Epithelial cell of esophagus (primary cell): ENCODE measurements around the gene RBM45.
"Not testable (repeated sequence)": the region's sequence is repeated elsewhere in the genome, so short reads cannot be mapped to it uniquely, and the experiment has no call there.

Experiments used
- DNase-seq: peaks from one replicate; pipeline ENCODE4 v3.0.0; 2010; ENCODE audit warnings: low read depth
- H3K4me3 ChIP-seq: 2 replicates; pipeline ENCODE4 v1.5.1; 2011; ENCODE audit warnings: mild to moderate bottlenecking, low read length, control low read depth
- CTCF ChIP-seq: IDR thresholded peaks from 2 replicates; pipeline ENCODE4 v1.5.1; 2011; ENCODE audit warnings: low read depth, mild to moderate bottlenecking, low read length, control low read depth, inconsistent platforms; ENCODE audit not compliant: insufficient read depth; ENCODE audit errors: missing control alignments

The RBM45 gene

GRCh38 chr2:178072000-178072382 is 40.2 kb upstream of the RBM45 start:
- DNase-seq, result no peak
- H3K4me3 ChIP-seq, result no peak overlapping the region
- TF ChIP-seq CTCF, result no peak

DNA sequence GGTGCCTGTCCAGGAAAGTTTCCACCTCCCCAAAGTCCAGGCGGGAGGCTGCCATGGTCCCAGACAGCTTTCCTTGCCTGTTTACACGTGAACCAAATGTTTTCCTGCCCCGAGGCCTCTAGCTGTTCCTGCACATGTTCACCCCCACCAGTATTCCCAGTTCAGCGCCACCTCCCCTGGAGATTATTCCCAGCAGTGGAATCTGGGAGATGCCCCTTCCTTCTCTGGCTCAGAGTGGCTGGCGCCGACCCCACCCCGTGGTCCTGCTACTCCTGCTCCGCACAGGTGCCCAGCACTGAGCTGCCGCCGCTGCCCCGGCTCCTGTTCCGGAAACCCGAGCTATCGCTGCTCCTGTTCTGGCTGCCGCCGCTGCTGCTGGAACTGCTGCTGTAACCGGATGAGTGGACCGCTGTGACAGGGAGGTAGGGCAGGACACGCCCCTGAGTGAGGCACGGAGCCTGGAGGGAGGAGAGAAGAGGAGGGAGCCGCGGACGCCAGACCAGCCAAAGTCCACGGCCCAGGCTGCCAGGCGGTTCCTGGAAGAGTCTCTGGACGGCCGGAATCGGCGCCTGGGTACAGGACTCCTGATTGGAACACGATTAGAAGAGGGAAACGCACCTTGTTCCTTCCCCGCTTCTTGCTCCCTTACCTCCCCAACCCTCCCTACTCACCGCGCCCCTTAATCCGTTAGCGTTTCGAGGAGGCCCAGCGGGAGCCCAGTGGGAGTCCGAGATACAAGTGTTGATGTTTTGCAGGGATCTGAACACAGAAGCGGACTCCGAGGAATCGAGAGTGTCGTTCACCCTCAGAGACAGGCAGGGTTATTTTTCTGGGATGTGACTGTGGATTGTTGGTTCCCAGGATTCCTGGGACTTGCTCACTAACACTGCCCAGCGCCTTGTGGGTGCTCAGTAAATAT is 39.6 kb upstream of the RBM45 start, which contains the start of gene PDE11A:
TSS of gene PDE11A (minus strand) at position 395 of the 919 bp plus-strand sequence. CDS start at position 55, 340 bp downstream.
- H3K4me3 ChIP-seq, result peak within 1 kb of the TSS; percentile 44
- DNase-seq, result peak; percentile 85
- TF ChIP-seq CTCF, result no peak

- H3K4me3 ChIP-seq, result no peak overlapping the region
- DNase-seq, result peak; percentile 41
- no peak for TF ChIP-seq CTCF
Measured at GRCh38 chr2:178074123-178075005, 37.9 kb upstream of the RBM45 start.

DNA sequence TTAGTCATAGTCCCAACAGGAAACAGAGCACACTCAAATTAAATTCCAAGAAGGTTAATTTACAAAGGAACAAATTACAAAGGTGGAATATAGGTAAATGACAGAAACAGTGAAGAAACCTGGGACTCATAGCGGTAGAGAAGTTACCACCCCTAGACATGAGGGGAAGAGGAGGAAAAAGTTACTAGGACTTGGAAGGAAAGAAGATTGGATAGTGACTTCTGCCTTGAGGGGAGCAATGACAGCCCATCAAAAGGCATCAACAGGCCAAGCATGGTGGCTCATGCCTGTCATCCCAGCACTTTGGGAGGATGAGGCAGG is 37.3 kb upstream of the RBM45 start:
- no peak overlapping the region for H3K4me3 ChIP-seq
- no peak for DNase-seq
- no peak for TF ChIP-seq CTCF

- TF ChIP-seq CTCF, result no peak
- no peak overlapping the region for H3K4me3 ChIP-seq
- no peak for DNase-seq
Measured at GRCh38 chr2:178076130-178076529, 36.1 kb upstream of the RBM45 start.

- not testable (repeated sequence) for H3K4me3 ChIP-seq, DNase-seq
Measured at GRCh38 chr2:178079279-178079678, 33.0 kb upstream of the RBM45 start.

DNA sequence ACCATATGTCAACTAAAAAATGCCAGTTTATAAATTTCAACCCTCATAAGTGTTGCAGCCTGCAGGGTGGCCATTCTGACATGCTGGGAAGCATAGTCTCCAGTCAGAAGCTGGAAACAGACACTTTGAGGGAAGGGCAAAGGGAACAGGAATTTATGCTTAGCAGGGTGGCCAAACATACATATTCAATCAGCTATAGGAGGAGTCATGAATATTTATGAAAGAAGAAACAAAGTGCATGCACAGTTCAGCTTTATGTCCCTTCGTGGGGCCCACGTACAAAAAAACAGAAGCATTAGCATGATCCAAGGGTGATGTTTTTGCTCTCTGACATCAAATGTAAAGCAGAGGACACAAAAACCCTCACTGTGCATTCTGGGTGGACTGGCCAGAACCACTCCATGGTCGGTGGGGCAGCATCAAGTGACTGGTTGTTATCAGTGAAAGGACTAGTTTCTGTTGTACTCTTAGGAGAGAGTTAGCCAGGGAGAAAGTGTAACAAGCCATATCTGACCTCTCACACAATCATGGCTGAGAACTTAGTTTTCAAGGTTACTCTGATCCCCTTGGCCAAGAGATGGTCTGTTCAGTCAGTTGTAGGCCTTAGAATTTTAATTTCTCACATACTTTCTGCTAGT is 29.7 kb upstream of the RBM45 start:
- no peak overlapping the region for H3K4me3 ChIP-seq
- DNase-seq, result no peak
- TF ChIP-seq CTCF, result no peak
